GM21526 (cell line): ENCODE results near the gene ZBTB16.

Source experiments
- ATAC-seq: cut with Tn5 transposase; IDR thresholded peaks from one replicate; pipeline ENCODE4 v1.9.1; 2021; ENCODE audit warnings: moderate library complexity; ENCODE audit not compliant: unreplicated experiment, low FRiP score

ZBTB16 gene

DNA sequence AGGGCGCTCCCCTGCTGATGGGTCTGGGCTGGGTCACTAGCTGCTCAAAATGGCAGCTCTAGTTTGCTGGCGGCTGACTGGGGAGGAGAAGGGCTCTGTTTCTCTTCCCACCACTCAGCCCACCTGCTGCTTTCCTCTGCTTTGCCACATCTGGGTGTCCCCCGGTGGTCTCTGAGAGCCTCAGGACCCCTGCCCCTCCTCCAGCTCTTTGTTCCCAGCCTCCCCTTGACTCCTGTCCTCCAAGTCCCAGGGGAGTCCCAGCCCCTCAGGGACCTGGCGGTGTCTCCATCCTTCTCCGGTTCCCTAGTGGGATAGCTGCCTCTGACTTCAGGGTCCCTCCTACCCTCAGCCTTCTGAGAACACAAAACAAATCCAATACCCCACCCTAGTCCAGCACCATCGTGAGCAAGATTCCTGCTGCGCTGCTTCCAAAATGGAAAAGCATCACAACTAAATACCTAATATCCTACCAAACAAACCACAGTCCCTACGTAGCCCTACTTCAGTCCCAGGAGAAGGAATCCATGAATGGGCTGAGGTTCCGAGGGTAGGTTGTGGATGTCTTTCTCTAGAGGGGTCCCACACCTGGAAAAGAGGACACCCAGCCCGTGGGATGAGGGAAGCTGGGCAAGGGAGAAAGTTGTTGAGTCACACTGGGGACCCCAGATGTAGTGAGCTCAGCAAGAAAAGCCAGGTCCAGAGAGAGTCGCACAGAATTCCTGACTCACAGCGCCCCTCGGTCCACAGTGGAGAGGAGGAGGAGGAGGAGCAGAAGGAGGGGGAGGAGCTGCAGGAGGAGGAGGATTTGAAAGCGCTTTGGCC lies 191.7 kb downstream of the ZBTB16 start:
- no peak for ATAC-seq

- ATAC-seq: no peak
Observed at GRCh38 chr11:114251815-114252337, 192.4 kb downstream of the ZBTB16 start.

DNA sequence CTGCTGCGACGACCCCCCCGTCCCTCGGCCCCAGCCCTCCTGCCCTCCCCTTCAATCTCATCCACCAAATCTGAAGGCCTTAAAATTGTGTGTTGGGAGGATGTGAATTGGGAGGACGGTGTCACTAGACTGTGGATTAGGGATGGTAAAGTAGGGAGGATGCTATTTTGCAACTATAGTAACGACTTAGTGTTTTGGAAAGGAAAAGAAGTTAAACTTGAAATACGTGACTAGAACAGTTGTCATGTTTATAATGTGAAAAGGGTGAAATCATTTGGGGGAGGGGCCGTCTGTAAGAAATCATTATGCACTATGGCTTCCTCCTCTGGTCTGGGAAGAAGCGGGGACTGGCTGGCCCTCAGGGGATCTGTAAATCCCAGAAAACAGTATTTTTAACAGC lies 193.3 kb downstream of the ZBTB16 start:
- no peak for ATAC-seq

GRCh38 chr11:114253771-114254170 lies 194.3 kb downstream of the ZBTB16 start:
- ATAC-seq: no peak

DNA sequence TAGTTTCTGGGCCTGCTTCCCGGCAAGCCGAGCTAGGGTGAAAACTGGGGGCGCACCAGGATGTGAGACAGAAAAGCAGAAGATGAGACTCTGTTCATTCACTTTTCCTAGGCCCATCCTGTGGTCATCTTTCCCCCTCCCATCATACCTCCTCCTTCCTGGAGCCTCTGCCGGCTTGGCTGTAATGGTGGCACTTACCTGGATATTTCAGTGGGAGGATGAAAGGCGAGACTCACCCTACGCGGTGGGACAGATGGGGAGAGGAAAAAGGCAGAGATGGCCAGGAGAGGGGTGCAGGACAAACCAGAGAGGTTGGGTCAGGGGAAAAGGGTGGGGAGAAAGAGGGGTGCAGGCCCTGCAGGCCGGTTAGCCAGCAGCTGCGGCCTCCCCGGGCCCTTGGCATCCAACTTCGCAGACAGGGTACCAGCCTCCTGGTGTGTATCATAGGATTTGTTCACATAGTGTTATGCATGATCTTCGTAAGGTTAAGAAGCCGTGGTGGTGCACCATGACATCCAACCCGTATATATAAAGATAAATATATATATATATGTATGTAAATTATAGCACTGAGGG lies 195.1 kb downstream of the ZBTB16 start:
- no peak for ATAC-seq

- no peak for ATAC-seq
Observed at GRCh38 chr11:114255289-114255688, 195.8 kb downstream of the ZBTB16 start.

- no peak for ATAC-seq
Observed at GRCh38 chr11:114256176-114256966, 196.9 kb downstream of the ZBTB16 start.

GRCh38 chr11:114256967-114257286 lies 197.4 kb downstream of the ZBTB16 start:
- no peak for ATAC-seq

DNA sequence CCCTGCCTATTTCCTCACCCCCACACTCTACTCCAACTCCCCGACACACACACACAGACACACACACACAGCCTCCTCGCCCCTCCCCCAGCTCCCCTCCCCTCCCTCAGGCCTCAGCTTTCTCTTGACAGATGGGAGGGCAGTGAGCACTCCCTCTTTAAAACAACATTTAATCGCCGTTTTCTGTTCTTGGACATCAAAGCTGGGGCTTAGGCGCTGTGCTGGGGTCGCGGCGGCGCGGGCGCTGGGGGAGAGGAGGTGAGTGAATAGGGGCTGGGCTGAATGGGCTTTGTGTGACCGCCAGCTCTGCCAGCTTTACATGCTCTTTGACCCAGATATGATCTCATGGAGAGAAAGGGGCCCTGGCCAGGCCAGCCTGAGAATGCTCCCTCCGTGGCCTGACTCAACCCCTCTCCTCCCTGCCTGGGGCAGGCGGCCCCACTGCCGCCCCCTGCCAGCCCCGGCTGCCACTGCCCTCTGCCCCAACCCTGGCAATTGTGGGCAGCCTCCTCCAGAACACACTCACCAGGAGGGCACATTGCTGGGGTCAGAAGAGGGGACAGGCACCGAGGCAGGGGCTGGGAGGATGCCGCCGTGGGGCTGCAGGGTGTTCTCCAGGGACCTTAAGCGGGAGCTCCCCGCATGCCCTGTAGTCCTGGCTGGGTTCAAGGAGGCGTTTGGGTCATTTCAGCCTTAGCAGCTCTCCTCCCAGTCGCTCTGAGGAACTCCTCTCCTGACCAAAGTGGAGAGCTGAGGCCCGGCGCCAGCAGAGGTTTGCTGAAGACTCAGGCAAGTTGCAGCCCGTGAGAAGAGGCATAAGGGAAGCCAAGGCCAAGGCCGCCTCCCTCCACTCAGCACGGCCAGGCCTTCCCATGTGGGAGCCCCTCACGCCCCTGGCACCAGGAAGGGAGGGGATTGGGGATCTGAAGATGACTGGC lies 198.4 kb downstream of the ZBTB16 start:
- no peak for ATAC-seq

GRCh38 chr11:114258696-114259095 lies 199.2 kb downstream of the ZBTB16 start:
- no peak for ATAC-seq

- ATAC-seq: no peak
Observed at GRCh38 chr11:114259124-114259526, 199.6 kb downstream of the ZBTB16 start.

DNA sequence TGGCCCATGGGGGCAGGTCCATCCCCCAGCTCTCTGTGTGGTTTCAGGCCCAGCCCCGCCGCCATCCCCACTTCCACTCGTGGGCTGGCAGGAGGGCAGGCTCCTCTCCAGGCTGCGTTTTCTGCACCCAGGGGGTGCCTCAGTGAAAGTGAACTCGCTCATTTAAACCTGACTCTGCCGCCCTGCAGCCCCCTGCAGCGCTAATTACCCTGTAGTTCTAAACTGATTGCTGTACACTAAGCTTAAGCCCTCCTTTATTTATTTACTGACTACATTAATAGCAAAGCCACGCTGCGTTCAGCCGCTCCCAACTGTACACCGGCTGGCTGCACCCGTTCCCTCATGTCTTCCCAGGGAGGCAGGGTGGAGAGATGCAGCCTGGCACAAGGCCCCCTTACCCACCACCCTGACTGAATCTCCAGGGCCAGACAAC lies 200.1 kb downstream of the ZBTB16 start:
- ATAC-seq: no peak

DNA sequence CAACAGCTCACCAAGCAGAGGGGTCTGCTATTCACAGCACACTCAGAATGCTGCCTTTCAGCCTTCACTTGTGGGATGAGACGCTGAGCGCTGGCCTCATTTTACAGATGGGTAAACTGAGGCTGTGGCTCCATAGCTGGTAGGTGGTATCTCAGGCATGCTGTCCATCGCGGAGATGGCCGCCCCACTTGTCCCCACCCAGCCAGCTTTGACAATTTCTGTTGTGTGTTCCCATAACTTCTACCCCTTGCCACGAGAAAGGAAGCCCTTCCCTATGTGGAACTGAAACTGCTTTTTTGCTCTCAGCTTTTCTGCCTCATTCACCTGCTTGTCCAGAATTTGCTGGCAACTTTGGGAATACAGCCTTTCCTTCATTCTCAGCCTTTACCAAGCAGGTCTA lies 200.6 kb downstream of the ZBTB16 start:
- no peak for ATAC-seq

- no peak for ATAC-seq
Observed at GRCh38 chr11:114260483-114260882, 201.0 kb downstream of the ZBTB16 start.

DNA sequence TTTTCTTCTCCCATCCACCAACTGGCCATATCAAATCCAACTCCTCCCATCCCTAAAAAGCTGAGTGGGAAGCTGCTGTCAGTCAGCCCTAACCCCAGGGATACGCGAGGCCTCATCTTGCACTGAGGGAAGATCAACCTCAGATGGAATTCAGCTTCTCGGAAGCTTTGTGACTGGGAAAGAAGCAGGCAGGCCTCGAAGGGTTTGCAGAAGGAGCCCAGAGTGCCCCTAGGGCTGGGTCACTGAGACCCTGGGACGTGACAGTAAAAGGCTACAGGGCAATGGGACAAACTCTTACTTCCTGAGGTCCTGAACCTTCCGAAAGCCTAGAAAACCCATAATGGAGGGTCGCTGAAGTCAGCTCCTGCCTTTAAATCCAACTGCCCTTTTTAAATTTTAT lies 202.3 kb downstream of the ZBTB16 start:
- ATAC-seq: no peak

DNA sequence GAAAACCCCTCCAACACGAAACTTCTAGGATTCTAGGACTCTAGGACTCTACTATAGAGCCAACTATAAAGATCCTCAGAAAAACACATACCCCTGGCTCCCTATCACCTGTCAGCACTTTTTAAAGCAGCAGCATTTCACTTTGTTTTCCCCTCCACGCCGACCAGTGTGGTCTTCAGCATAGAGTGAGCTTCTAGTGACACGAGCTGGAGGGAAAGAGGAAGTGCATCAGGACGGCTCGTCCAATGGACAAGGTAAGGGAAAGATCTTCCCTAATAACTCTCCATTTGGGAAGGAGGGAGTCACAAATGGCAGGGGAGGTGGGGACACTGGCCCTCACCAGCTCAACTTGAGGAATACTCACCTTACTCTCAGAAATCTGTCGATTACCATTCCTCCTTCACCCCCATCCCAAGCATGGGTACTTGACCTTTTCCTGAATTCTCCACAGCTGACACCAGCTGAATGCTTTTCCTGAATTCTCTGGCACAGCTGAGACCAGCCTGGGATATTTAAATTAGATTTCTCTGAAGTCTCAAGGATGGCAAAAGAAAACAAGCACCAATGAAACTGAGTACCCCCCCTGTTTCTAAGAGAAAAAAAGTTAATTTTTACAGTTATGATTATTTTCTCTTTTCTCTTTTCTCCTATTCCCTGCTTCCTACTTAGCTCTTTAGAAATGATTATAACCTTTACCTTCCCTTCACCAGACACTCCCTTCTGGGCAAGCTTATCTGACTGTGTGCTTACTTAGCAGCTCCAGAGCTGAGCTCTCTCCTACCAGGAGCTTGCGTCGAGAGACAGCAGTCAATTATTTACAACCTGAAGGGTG lies 203.4 kb downstream of the ZBTB16 start:
- ATAC-seq: no peak

- no peak for ATAC-seq
Observed at GRCh38 chr11:114263513-114264170, 204.1 kb downstream of the ZBTB16 start.

- ATAC-seq: no peak
Observed at GRCh38 chr11:114264381-114264780, 204.9 kb downstream of the ZBTB16 start.
